Activated gamma-delta T cell (primary cell): ENCODE measurements around the gene PPIA.
A peak's percentile ranks its signal among the peaks of the same experiment; 100 is the strongest.
"Not testable (repeated sequence)": the region's sequence is repeated elsewhere in the genome, so short reads cannot be mapped to it uniquely, and the experiment has no call there.

Experiments used
- DNase-seq: peaks from one replicate; lab custom pipeline; 2025; lab: John Stamatoyannopoulos, UW

Gene PPIA

GRCh38 chr7:44827567-44827966 lies 31.1 kb downstream of the PPIA start:
- no peak for DNase-seq

GRCh38 chr7:44838751-44839150 lies 42.3 kb downstream of the PPIA start:
- DNase-seq, result no peak

GRCh38 chr7:44842675-44843074 lies 46.2 kb downstream of the PPIA start:
- not testable (repeated sequence) for DNase-seq

- not testable (repeated sequence) for DNase-seq
Measured at GRCh38 chr7:44843440-44843839, 47.0 kb downstream of the PPIA start.

- DNase-seq, result no peak
Measured at GRCh38 chr7:44845451-44845850, 49.0 kb downstream of the PPIA start.

- not testable (repeated sequence) for DNase-seq
Measured at GRCh38 chr7:44846390-44846789, 49.9 kb downstream of the PPIA start.

GRCh38 chr7:44846816-44847508 lies 50.5 kb downstream of the PPIA start:
- DNase-seq, result no peak

- peak; percentile 82 for DNase-seq
Measured at GRCh38 chr7:44847509-44847919, 51.0 kb downstream of the PPIA start.

GRCh38 chr7:44847920-44848634 lies 51.6 kb downstream of the PPIA start, which contains the start of gene H2AZ2:
TSS of gene H2AZ2 (minus strand) at chr7:44848087. CDS start at chr7:44847971, 116 bp downstream.
- DNase-seq, result peak; percentile 98

GRCh38 chr7:44849259-44849884 lies 52.9 kb downstream of the PPIA start:
- no peak for DNase-seq

- no peak for DNase-seq
Measured at GRCh38 chr7:44849885-44850544, 53.5 kb downstream of the PPIA start.

- DNase-seq, result no peak
Measured at GRCh38 chr7:44852590-44852989, 56.1 kb downstream of the PPIA start.
